Retina (tissue), 1 donor: ENCODE results near the gene NR1D1.
A peak's percentile ranks its signal among the peaks of the same experiment; 100 is the strongest.

Source experiments
- DNase-seq: peaks from one replicate; pipeline ENCODE4 v3.0.0-alpha.2; 2016

The NR1D1 gene

DNA sequence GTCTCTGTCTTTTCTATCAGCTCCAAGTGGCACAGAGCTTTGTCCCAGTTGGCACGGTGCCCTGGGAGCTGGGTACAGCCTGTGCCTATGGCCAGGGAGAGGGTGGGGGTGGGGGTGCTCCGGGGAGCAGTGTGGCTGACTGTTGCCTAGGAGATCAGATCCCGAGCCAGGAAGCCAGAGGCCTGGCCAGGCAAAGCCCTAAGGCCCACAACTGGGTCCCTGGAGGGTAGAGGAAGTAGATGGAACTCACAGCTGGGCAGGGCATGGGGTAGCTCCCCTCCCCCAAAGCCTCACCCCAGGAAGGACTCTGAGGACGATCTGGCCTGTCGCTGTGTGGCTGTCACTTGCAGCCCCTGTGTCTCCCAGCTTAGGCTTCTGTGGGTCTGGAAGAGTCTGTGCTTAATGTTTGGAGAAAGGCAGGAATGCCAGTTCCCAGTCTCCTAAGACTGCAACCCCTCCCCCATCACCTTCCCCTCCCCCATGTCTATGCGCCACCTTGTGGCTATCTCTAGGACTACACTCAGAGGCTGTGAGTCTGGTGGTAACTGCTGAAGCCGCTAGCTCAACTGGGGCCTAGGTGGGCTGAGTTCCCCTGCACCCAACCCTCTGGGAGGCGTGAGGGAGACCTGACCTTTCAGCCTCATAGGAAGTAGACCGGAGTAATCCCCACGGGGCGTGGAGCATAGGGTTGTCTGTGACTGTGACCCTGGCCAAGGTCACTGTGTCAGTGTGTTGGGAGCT lies 25.0 kb downstream of the NR1D1 start:
- DNase-seq, result peak; percentile 87

GRCh38 chr17:40074871-40075200 lies 25.6 kb downstream of the NR1D1 start:
- DNase-seq, result no peak

GRCh38 chr17:40074175-40074512 lies 26.2 kb downstream of the NR1D1 start:
- no peak for DNase-seq

GRCh38 chr17:40073454-40074174 lies 26.8 kb downstream of the NR1D1 start:
- no peak for DNase-seq

- DNase-seq, result no peak
Observed at GRCh38 chr17:40072735-40073346, 27.5 kb downstream of the NR1D1 start.

DNA sequence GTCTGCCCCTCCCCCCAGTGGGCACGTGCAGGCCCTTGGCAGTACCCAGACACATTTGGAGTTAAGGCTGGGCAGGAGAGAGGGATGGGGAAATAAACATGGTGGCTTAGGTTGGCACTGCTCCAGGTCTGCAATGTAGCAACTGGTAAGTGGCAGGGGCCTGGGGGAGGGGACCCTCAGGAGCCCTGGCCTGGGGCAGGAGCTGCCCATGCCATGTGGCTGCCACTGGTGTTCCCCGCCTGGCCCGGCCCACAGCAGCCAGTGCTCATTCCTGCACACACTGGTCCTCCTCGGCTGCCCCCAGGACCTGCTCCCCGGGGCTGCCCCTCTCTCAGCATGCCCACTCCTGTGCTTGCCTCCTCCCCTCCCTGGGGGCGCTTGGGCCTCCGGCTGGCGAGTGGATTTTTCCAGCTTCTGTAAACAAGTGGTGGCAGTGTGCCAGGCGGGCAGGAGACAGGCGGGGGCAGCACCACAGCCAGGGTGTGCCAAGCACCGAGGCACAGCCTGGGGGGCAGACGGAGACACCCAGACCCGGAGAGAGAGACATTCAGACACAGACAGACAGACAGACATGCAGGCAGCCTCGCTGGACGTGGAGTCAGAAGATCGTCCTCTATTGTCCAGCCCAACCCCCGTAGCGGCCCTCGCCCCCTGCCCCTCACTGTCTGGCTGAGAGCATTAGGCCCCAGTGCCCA lies 28.2 kb downstream of the NR1D1 start:
- DNase-seq, result peak; percentile 64

- peak; percentile 47 for DNase-seq
Observed at GRCh38 chr17:40071313-40072039, 28.9 kb downstream of the NR1D1 start.

DNA sequence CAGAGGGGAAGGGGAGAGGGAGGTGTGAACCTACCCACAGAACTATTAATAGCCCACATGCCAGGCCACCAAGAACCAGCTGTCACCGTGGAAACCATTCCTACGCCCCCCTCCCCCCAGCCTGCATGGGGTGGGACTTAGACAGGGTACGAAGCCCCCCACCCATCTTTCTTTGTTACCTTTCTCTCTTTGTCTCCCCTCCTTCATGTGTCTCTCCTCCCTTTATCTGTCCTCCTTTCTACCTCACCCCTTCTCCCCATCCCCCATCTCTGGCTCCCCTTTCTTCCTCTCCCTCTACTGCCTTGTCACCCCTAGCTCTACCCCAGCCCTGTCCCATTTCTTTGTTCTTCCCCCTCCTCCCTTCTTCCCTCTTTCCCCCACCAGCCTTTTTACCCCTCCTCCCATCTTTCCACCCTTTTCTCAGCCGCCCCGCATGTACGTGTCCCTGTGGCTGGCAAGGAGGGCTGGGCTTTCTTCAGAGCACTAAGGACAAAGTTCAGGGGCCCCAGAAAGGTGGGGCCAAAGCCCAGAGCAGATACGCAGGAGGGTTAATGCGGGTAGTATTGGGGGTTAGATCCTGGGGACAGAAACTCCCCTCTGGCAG lies 29.6 kb downstream of the NR1D1 start:
- no peak for DNase-seq

DNA sequence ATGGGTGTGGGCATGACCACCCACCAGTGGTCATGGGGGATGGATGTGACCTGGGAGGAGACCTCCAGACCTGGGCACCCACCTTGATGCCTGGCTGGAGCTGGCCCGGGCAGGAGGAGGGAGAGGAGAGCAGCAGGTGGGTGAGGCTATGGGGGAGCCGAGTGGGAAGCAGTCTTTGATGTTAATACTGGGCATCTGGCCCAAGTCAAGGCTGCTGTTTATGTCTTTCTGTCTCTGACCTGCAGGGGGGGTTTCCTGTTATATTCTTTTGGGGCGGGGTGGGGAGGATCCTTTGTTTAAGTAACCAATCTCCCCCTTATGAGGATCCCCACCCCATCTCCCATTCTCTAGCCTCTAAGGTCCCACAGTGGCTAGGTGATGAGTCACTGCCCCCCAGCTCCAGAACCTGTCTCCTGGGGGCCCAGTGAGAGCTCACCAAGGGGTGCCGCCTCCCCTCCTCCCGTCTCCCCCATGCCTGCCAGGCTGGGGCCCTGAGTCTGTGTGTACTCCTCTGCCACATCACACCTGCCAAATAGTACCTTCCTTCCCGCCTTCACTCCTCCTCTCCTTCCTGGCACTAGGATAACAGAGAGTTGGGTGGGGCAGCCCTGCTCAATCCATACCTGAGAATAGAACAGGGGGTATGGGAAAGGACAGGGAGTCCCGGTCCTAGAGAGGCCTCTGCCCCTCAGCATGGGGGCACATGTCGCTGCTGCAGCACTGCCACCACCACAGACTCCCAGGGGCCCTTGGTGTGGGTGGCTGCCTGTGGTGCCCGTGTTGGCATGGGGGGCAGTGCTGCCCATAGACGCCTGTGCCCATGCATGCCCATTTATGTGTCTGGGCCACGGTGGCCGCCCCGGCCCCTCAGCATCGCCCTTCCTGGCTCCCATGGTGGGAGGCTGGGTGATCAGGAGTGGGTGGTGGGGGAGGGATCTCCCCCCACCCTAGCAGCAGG lies 30.4 kb downstream of the NR1D1 start:
- peak; percentile 24 for DNase-seq

DNA sequence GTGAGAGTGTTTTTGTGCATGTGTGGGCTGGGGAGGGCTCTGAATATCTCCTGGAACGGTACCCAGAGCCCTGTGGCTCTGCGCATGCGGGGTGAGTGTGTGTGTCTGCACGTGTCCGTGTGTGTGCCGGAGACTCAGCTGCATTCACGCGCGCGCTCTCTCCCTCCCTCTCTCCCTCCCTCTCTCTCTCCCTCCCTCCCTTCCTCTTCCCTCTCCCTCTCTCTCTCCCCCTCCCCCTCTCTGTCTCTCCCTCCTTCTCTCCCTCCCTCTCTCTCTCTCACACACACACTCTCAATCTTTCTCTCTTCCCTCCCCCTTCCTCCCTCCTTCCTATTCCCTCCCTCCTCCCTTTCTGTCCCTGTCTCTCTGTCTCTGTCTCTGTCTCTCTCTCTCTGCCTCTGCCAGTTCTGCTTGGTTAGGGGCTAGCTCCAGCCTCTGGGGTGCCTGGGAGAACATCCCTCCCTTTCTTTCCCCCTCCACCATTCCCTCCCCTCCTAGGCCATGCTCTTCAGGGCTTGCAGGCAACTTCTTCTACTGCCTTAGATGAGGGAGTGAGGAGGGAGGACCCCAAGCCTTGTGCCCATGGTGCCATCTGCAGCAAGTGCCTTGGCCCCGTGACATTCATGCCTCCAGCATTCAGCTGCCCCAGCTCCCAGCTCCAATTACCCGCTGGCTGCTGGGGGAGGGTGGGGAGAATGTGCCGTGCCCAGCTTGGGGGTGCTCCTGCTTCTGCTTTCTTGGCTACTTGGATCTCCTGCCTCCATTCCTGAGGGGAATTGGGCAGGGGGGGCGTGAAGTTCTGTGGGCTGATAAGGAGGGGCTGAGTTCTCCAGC lies 31.3 kb downstream of the NR1D1 start:
- DNase-seq, result peak; percentile 92

GRCh38 chr17:40068584-40068916 lies 31.8 kb downstream of the NR1D1 start:
- no peak for DNase-seq

DNA sequence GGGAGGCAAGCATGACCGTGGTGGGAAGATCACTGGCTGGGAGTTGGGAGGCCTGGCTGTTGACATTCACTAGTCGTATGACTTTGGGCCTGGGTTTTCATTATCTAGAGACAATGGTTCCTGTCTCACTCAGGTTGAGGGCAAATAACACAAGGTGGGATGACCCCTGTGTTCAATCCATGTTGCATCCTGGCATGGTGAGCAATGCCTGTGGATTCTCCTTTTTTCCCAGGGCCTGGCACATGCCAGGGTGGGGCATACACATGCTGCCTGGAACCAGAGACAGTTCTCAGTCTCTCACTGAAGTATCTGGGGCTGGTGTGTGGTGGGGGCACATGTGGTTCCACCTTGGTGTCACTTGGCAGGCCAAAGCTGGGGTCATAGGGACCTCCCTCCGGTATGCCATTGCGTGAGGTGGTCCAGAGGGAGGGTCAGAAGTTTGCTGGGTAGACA lies 32.2 kb downstream of the NR1D1 start:
- DNase-seq, result no peak

DNA sequence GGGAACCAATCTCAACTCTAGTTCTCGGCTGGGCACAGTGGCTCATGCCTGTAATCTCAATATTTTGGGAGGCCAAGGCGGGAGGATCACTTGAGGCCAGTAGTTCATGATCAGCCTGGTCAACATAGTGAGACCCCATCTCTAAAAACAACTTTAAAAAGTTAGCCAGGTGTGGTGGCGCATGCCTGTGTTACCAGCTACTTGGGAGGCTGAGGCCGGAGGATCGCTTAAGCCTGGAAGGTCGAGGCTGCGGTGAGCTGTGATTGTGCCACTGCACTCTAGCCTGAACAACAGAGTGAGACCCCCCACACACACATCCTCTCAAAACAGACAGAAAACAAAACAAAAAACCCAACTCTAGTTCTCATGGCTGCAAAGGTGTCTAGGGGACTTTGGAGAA lies 32.7 kb downstream of the NR1D1 start:
- DNase-seq, result no peak

GRCh38 chr17:40065769-40066510 lies 34.4 kb downstream of the NR1D1 start:
- DNase-seq, result peak; percentile 36

DNA sequence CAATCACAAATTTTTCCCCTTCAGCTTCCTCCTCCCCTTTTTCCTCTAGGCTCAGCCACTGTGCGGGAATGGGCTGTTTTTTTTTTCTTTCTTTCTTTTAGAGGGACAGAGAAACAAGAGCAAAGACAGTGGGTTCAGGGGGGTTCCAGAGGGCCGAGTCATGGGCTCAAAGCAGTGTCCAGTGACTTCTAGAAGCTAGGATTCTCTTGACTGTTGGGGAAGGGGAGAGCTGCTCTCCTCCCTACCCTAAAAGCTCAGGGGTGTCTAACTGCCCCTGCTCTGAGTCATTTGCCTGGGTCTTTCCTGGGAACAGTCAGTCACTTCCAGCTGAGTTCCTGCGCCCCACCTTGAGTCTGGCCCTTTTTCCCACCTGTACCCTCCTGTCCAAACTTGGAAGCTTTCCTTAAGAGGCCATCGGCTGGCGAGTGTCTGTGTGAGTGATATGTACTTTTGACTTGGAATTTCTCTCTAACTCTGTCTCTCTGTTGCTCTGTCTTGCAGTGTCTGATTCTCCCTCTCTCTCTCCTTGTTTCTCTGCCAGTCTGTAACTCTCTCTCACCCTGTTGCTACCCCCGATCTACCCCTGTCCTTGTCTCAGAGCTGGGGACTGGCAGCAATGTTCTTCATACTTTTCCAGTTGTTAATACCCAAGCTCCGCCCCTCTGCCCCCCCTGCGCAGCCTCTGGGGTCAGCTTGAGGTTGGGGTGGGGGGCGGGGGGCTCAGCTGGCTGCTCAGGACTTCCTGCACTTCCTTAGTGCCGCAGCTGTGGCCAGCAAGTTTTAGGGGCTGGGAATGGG lies 35.2 kb downstream of the NR1D1 start:
- peak; percentile 65 for DNase-seq

- peak; percentile 71 for DNase-seq
Observed at GRCh38 chr17:40063901-40064531, 36.4 kb downstream of the NR1D1 start.

- DNase-seq, result peak; percentile 86
Observed at GRCh38 chr17:40063187-40063771, 37.1 kb downstream of the NR1D1 start.
